ENCODE results near the gene SH3BP5. TPM values are rescaled to one million over a fixed set of nuclear protein-coding genes. Genes with fewer than 3 reads are reported as not detected.

Gene SH3BP5
- total RNA-seq, 2 donors from 2014 or later: 5.5 to 9.3 TPM

DNA sequence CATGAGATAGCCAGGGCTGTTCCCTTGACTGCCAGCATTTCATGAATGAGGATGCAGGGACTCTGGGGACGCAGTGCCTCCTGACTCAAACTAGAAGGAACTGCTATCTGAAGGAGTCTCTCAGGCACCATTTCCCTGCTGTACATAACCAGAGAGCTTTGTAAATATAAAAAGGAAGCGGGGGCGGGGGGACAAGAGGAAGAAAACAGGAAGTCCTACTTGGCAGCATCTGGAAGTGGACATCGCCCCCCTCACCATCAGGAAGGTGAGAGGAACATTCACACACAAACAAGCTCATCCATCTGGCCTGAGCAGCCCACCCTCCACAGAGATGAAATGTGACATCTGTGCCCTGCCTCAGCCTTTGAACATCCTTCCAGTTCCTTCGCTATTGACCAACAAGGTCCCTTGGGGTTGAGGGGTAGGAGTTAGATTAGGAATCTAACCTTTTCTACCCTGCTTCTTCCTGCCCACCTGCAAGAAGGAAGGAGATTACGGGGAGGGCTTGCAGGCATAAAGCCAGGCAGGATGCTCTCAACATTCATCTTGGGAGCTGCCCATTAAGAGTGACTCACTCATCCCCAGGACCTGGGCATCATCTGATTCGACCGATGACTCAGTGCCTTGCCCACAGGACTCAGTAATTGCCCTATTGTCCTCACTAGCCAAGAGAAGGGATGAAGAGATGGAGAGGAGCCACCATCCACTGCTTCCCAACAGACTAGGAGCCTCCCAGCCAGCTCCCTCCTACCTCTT, 31.9 kb downstream of the SH3BP5 start:
- no peak for DNase-seq
- no peaks in the 10 kb centered on the region for H3K9me3 ChIP-seq
- no peaks in the 10 kb centered on the region for H3K4me1 ChIP-seq
- H3K27me3 ChIP-seq: no peaks in the 10 kb centered on the region
- intact Hi-C loops (cut with DNase I): no loop called here
- H3K36me3 ChIP-seq: no peaks in the 10 kb centered on the region
- no peak overlapping the region for H3K27ac ChIP-seq
- H3K9ac ChIP-seq (ENCODE audit: low read depth in 2 of 2, low read length in 2 of 2): no peak overlapping the region
- no peak overlapping the region for H3K4me3 ChIP-seq
- TF ChIP-seq, protein P1, sequence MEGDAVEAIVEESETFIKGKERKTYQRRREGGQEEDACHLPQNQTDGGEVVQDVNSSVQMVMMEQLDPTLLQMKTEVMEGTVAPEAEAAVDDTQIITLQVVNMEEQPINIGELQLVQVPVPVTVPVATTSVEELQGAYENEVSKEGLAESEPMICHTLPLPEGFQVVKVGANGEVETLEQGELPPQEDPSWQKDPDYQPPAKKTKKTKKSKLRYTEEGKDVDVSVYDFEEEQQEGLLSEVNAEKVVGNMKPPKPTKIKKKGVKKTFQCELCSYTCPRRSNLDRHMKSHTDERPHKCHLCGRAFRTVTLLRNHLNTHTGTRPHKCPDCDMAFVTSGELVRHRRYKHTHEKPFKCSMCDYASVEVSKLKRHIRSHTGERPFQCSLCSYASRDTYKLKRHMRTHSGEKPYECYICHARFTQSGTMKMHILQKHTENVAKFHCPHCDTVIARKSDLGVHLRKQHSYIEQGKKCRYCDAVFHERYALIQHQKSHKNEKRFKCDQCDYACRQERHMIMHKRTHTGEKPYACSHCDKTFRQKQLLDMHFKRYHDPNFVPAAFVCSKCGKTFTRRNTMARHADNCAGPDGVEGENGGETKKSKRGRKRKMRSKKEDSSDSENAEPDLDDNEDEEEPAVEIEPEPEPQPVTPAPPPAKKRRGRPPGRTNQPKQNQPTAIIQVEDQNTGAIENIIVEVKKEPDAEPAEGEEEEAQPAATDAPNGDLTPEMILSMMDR (IDR thresholded peaks at IDR 0.05): no peak

DNA sequence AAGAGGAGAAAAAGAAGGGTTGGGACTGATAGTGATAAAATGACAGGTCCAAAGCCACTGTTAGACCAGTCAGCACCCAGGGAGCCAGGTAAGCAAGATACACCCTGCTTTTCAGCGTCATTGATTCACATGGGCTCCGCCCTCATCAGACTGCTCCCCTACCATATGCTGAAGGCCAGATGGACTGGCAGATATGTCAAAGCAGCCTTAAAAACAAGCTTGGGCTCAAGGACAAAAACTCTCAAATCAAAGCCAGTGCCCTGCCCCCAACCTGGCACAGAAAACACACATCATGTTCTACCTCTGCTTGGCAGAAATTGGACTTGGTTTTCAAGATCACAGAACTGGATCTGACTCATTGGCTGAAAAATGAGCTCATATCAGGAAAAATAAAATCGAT, 33.4 kb downstream of the SH3BP5 start:
- H3K36me3 ChIP-seq: no peaks in the 10 kb centered on the region
- no peaks in the 10 kb centered on the region for H3K4me1 ChIP-seq
- H3K9ac ChIP-seq (ENCODE audit: low read depth in 2 of 2, low read length in 2 of 2): no peak overlapping the region
- no peak for DNase-seq
- no peaks in the 10 kb centered on the region for H3K27me3 ChIP-seq
- H3K9me3 ChIP-seq: no peaks in the 10 kb centered on the region
- no peak overlapping the region for H3K27ac ChIP-seq
- TF ChIP-seq, protein P1 (IDR thresholded peaks at IDR 0.05): no peak
- no peak overlapping the region for H3K4me3 ChIP-seq
- intact Hi-C loops (cut with DNase I): no loop called here

DNA sequence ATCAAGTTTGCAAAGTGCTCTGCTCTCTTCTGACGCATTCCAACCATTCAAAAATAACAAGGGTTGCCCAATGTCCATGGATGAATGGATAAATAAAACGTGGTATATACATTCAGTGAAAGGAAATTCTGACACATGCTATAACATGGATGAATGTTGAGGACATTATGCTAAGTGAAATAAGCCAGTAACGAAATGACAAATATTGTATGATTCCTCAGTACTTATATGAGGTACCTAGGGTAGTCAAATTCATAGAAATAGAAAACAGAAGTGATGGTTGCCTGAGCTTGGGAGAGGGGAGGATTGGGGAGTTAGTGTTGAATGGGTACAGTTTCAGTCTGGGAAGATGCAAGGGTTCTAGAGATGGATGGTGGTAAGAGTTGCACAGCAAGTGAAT, 33.9 kb downstream of the SH3BP5 start:
- Histone ChIP-seq H3K9ac (ENCODE audit: low read depth in 2 of 2, low read length in 2 of 2) (no peak overlapping the region), H3K27ac (no peak overlapping the region), H3K4me3 (no peak overlapping the region), H3K9me3 (no peaks in the 10 kb centered on the region), H3K27me3 (no peaks in the 10 kb centered on the region), H3K36me3 (no peaks in the 10 kb centered on the region), H3K4me1 (no peaks in the 10 kb centered on the region)
- intact Hi-C loops (cut with DNase I): no loop called here
- no peak for DNase-seq
- TF ChIP-seq, protein P1 (IDR thresholded peaks at IDR 0.05): no peak

DNA sequence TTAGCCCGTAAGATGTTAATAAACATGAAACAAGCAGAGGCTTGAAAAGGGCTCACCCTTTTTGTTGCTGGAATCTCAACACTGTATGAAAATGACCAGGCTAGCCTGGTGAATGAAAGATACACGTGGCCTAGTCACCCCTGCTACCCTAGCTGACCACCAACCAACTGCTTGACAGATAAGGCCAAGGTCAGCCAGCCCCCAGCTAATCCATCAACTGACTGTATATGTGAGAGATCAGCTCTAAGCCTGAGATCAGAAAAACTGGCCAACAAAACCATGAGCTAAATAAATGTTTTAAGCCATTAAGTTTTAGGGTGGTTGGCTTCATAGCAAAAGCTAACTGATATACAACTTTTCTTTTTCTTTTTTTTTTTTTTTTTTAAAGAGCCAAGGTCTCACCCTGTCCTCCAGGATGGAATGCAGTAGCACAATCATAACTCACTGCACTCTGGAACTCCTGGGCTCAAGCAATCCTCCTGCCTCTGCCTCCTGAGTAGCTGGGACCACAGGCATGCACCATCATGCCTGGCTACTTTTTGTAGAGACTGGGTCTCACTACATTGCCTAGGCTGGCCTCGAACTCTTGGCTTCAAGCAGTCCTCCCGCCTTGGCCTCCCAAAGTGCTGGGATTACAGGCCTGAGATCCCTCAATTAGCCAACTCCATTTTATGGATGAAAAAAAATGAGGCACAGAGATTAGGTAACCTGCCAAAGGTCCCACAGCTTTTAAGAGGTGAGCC, 34.6 kb downstream of the SH3BP5 start:
- H3K9me3 ChIP-seq: no peaks in the 10 kb centered on the region
- TF ChIP-seq, protein P1 (IDR thresholded peaks at IDR 0.05): no peak
- no peak overlapping the region for H3K9ac ChIP-seq (ENCODE audit: low read depth in 2 of 2, low read length in 2 of 2)
- no peaks in the 10 kb centered on the region for H3K4me1 ChIP-seq
- DNase-seq: no peak
- intact Hi-C loops (cut with DNase I): no loop called here
- no peak overlapping the region for H3K27ac ChIP-seq
- no peak overlapping the region for H3K4me3 ChIP-seq
- no peaks in the 10 kb centered on the region for H3K36me3 ChIP-seq
- H3K27me3 ChIP-seq: no peaks in the 10 kb centered on the region

DNA sequence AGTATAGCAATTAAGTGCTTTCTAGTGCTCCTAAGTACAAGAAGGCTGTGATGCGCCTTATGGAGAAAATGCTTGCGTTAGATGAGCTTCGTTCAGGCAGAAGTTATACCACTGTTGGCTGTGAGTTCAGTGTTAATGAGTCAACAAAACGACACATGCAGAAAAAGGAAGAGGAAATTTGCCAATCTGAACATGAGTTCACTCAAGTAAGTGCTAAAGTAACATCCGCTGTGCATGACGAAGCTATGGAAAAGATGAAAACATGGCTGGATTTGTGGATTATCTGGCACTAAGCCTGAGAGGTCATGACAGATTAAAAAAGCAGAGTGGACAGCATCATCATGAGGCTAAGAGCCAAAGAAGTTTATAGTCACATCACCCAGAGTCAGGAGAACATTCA, 36.9 kb downstream of the SH3BP5 start:
- intact Hi-C loops (cut with DNase I): no loop called here
- peak overlapping the region; percentile 51 for H3K27ac ChIP-seq
- no peaks in the 10 kb centered on the region for H3K36me3 ChIP-seq
- H3K9me3 ChIP-seq: no peaks in the 10 kb centered on the region
- H3K9ac ChIP-seq (ENCODE audit: low read depth in 2 of 2, low read length in 2 of 2): no peak overlapping the region
- DNase-seq: no peak
- no peaks in the 10 kb centered on the region for H3K27me3 ChIP-seq
- H3K4me1 ChIP-seq: no peaks in the 10 kb centered on the region
- TF ChIP-seq, protein P1 (IDR thresholded peaks at IDR 0.05): no peak
- no peak overlapping the region for H3K4me3 ChIP-seq
